ENCODE data around the gene GUCY1A2.

GRCh38 chr11:106728379-106728778 lies 289.9 kb downstream of the GUCY1A2 start:
- TF ChIP-seq CTCF (IDR thresholded peaks at IDR 0.05) (no peak), POLR2A (IDR thresholded peaks at IDR 0.05) (no peak)
